ENCODE measurements around the gene XRRA1. TPM values are rescaled to one million over a fixed set of nuclear protein-coding genes. Genes with fewer than 3 reads are reported as not detected.

XRRA1 gene
- total RNA-seq, 2 experiments from 2014 or later: 32.2 to 39.4 TPM

- H3K9me3 Mint-ChIP-seq (ENCODE audit: low read depth): no peaks in the 10 kb centered on the region
- H3K27me3 Mint-ChIP-seq: no peaks in the 10 kb centered on the region
- H3K27ac Mint-ChIP-seq: no peak overlapping the region
- peaks cover 36% of the 10 kb centered on the region for H3K4me1 Mint-ChIP-seq
- no peak for ATAC-seq
- H3K4me3 Mint-ChIP-seq: no peak overlapping the region
- no peak for DNase-seq
- peaks cover 74% of the 10 kb centered on the region for H3K36me3 Mint-ChIP-seq
- CTCF ChIA-PET: interaction anchor here (1.7 to 4.7 kb wide), 2 partner anchors 9 to 304 kb away, joined by 4 to 21 read pairs; no protein-coding TSS in a partner anchor
Observed at GRCh38 chr11:74937696-74938475, 11.0 kb downstream of the XRRA1 start.

DNA sequence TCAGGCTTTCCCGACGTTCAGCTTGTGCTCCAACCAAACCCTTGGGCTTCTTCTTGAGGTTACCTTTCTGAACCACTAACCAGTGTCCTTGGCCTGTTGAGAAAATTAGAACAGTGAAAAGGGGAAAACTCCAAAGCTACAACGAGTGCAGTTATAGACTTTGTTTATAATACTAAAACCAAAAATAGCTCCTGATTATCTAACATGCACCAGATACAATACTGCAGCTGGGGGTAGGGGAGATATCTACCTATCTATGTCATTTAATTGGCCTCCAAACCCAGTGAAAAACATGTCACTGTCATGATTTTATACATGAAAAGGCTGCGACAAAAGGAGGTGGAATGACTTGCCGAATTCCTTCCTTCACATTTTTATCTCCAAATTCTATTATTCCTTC, 11.9 kb downstream of the XRRA1 start:
- CTCF ChIA-PET: interaction anchor here (1.1 to 4.7 kb wide), 3 partner anchors 8 to 343 kb away, joined by 3 to 21 read pairs (median 4); no protein-coding TSS in a partner anchor

GRCh38 chr11:74936087-74936486, 12.8 kb downstream of the XRRA1 start:
- CTCF ChIA-PET: interaction anchor here (1.1 kb wide), 1 partner anchor 344 kb away, joined by 3 read pairs; no protein-coding TSS in a partner anchor
- Mint-ChIP-seq H3K9me3 (ENCODE audit: low read depth) (no peaks in the 10 kb centered on the region), H3K27ac (no peak overlapping the region), H3K4me1 (peaks cover 39% of the 10 kb centered on the region), H3K27me3 (no peaks in the 10 kb centered on the region), H3K4me3 (no peak overlapping the region), H3K36me3 (peaks cover 68% of the 10 kb centered on the region)
- no peak for DNase-seq
- ATAC-seq: no peak

More for the DNA sequence above, 11.9 kb downstream of the XRRA1 start:
- Mint-ChIP-seq H3K27ac (no peak overlapping the region), H3K4me1 (peaks cover 42% of the 10 kb centered on the region), H3K27me3 (no peaks in the 10 kb centered on the region), H3K36me3 (peaks cover 74% of the 10 kb centered on the region), H3K4me3 (no peak overlapping the region), H3K9me3 (ENCODE audit: low read depth) (no peaks in the 10 kb centered on the region)
- no peak for ATAC-seq
- DNase-seq: no peak

- DNase-seq (no peak), ATAC-seq (no peak)
- Mint-ChIP-seq H3K27ac (no peak overlapping the region), H3K36me3 (peaks cover 63% of the 10 kb centered on the region), H3K9me3 (ENCODE audit: low read depth) (no peaks in the 10 kb centered on the region), H3K27me3 (no peaks in the 10 kb centered on the region), H3K4me1 (peaks cover 41% of the 10 kb centered on the region), H3K4me3 (no peak overlapping the region)
- CTCF ChIA-PET: no interaction called here
Observed at GRCh38 chr11:74935285-74935684, 13.6 kb downstream of the XRRA1 start.

DNA sequence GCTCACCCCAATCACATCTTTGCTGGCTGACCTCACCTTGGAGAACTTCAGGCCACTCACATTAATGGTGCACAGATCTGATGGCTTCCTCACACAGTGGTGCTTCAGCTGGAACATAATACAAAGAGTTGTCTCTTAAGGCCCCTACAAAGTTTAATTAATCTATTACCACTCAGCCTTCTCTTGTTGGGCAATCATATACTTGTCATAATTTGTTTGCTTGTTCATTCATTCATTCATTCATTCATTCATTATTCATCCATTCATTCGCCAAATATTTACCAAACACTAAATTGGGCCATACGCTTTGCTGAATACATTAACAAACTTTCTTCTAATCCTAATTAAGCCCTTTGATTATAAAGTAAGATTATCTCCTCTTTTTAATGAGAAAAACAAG, 15.1 kb downstream of the XRRA1 start:
- CTCF ChIA-PET: interaction anchor here (1.3 to 5.7 kb wide), 3 partner anchors 10 to 309 kb away, joined by 4 to 44 read pairs (median 9); partner anchors contain the start of genes SPCS2, TPBGL and XRRA1
- no peaks in the 10 kb centered on the region for H3K27me3 Mint-ChIP-seq
- H3K4me3 Mint-ChIP-seq: no peak overlapping the region
- peaks cover 54% of the 10 kb centered on the region for H3K36me3 Mint-ChIP-seq
- ATAC-seq (no peak), DNase-seq (no peak)
- peaks cover 41% of the 10 kb centered on the region for H3K4me1 Mint-ChIP-seq
- no peaks in the 10 kb centered on the region for H3K9me3 Mint-ChIP-seq (ENCODE audit: low read depth)
- H3K27ac Mint-ChIP-seq: peak overlapping the region; percentile 79

DNA sequence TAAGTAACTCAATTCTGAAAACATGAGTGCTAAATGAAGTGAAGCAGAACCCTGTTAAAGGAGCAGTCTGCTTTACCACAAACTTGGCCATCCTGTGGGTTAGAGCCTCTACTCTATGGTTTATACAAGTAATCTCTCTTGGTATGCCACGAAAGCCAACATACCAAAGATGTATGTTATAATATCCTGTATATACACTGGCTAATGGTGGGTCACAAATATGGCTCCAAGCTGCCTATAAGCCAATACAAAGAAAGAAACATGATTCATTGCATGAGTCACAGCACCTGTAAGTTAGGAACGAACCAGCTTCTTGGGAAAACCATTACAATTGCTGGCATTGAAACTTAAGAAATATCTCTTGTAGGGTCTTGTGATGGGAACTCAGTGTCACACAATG, 16.1 kb downstream of the XRRA1 start:
- Mint-ChIP-seq H3K27ac (peak overlapping the region; percentile 79), H3K4me3 (no peak overlapping the region), H3K9me3 (ENCODE audit: low read depth) (no peaks in the 10 kb centered on the region), H3K36me3 (peaks cover 49% of the 10 kb centered on the region), H3K4me1 (peaks cover 37% of the 10 kb centered on the region), H3K27me3 (no peaks in the 10 kb centered on the region)
- peak; percentile 79 for DNase-seq
- ATAC-seq: peak; percentile 75
- CTCF ChIA-PET: interaction anchor here (1.5 to 10.4 kb wide), 7 partner anchors 9 to 315 kb away, joined by 6 to 125 read pairs (median 10); partner anchors contain the start of genes SPCS2, TPBGL and XRRA1

- H3K9me3 Mint-ChIP-seq (ENCODE audit: low read depth): no peaks in the 10 kb centered on the region
- no peaks in the 10 kb centered on the region for H3K27me3 Mint-ChIP-seq
- ATAC-seq: peak; percentile 52
- H3K4me1 Mint-ChIP-seq: peaks cover 39% of the 10 kb centered on the region
- CTCF ChIA-PET: interaction anchor here (1.5 to 10.4 kb wide), 7 partner anchors 10 to 316 kb away, joined by 6 to 125 read pairs (median 10); partner anchors contain the start of genes SPCS2, TPBGL and XRRA1
- H3K27ac Mint-ChIP-seq: peak overlapping the region; percentile 79
- peak; percentile 63 for DNase-seq
- H3K36me3 Mint-ChIP-seq: peaks cover 46% of the 10 kb centered on the region
- no peak overlapping the region for H3K4me3 Mint-ChIP-seq
Observed at GRCh38 chr11:74932169-74932568, 16.7 kb downstream of the XRRA1 start.

- ATAC-seq: peak; percentile 66
- Mint-ChIP-seq H3K36me3 (peaks cover 36% of the 10 kb centered on the region), H3K27ac (no peak overlapping the region)
Observed at GRCh38 chr11:74929431-74930363, 19.2 kb downstream of the XRRA1 start.

GRCh38 chr11:74927496-74927895, 21.4 kb downstream of the XRRA1 start:
- no peak overlapping the region for H3K4me3 Mint-ChIP-seq
- H3K4me1 Mint-ChIP-seq: peaks cover 43% of the 10 kb centered on the region
- no peak for ATAC-seq
- no peak for DNase-seq
- H3K27ac Mint-ChIP-seq: peak overlapping the region; percentile 50
- CTCF ChIA-PET: interaction anchor here (1.0 to 10.4 kb wide), 7 partner anchors 95 to 314 kb away, joined by 3 to 125 read pairs (median 13); partner anchors contain the start of gene TPBGL
- H3K9me3 Mint-ChIP-seq (ENCODE audit: low read depth): no peaks in the 10 kb centered on the region
- no peaks in the 10 kb centered on the region for H3K27me3 Mint-ChIP-seq
- H3K36me3 Mint-ChIP-seq: peaks cover 29% of the 10 kb centered on the region

More at GRCh38 chr11:74929431-74930363, 19.2 kb downstream of the XRRA1 start:
- Mint-ChIP-seq H3K9me3 (ENCODE audit: low read depth) (no peaks in the 10 kb centered on the region), H3K4me1 (peaks cover 54% of the 10 kb centered on the region), H3K4me3 (no peak overlapping the region), H3K27me3 (no peaks in the 10 kb centered on the region)
- CTCF ChIA-PET: interaction anchor here (0.6 to 10.4 kb wide), 32 partner anchors 9 to 347 kb away, joined by 3 to 125 read pairs (median 4); partner anchors contain the start of genes NEU3 and TPBGL
- peak; percentile 80 for DNase-seq

DNA sequence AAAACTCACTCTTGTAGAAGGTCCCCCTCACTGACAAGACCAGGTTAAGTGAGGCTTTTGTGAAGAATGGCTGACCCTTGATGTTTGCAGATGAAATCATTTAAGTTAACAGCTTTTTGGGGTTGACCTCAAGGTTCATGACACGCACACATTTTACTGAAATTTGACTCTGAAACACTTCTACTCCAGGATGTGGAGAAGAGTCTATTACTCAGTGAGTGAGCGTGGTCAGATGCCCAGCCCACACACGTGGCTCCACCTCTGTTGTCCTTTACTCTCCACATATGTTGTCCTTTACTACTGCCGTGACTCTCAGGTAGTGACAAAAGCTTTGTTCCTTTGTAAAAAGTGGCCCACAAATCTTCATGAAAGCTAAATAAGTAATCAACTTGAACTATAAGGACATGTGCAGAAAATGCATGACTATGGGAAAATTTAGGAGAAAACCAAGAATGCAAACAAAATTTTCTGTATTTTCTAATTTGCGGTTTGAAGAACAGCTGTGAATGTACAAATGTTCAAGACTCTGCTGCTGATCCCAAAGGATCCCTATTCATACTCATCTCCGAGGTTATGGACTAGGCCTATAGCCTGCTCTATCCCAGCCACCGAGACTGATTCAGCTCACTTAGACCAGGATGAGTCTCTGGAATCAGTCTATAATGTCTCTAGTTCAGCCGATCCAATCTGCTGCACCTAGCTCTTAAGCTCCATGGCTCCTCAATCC, 22.4 kb downstream of the XRRA1 start:
- DNase-seq (peak; percentile 89), ATAC-seq (peak; percentile 85)
- CTCF ChIA-PET: interaction anchor here (1.0 to 10.4 kb wide), 9 partner anchors 56 to 322 kb away, joined by 3 to 125 read pairs (median 12); partner anchors contain the start of gene TPBGL
- Mint-ChIP-seq H3K36me3 (peaks cover 32% of the 10 kb centered on the region), H3K9me3 (ENCODE audit: low read depth) (no peaks in the 10 kb centered on the region), H3K4me1 (peaks cover 37% of the 10 kb centered on the region), H3K4me3 (no peak overlapping the region), H3K27me3 (no peaks in the 10 kb centered on the region), H3K27ac (peak overlapping the region; percentile 69)

GRCh38 chr11:74925281-74925680, 23.6 kb downstream of the XRRA1 start:
- peaks cover 35% of the 10 kb centered on the region for H3K4me1 Mint-ChIP-seq
- no peak for ATAC-seq
- H3K4me3 Mint-ChIP-seq: no peak overlapping the region
- peak overlapping the region; percentile 69 for H3K27ac Mint-ChIP-seq
- H3K36me3 Mint-ChIP-seq: peaks cover 38% of the 10 kb centered on the region
- no peaks in the 10 kb centered on the region for H3K27me3 Mint-ChIP-seq
- no peak for DNase-seq
- CTCF ChIA-PET: interaction anchor here (1.2 to 10.4 kb wide), 8 partner anchors 13 to 323 kb away, joined by 3 to 125 read pairs (median 6); partner anchors contain the start of gene TPBGL
- no peaks in the 10 kb centered on the region for H3K9me3 Mint-ChIP-seq (ENCODE audit: low read depth)

- Mint-ChIP-seq H3K27ac (no peak overlapping the region), H3K36me3 (peaks cover 57% of the 10 kb centered on the region), H3K4me3 (no peak overlapping the region), H3K27me3 (no peaks in the 10 kb centered on the region), H3K9me3 (ENCODE audit: low read depth) (no peaks in the 10 kb centered on the region), H3K4me1 (peaks cover 35% of the 10 kb centered on the region)
- CTCF ChIA-PET: interaction anchor here (0.9 to 10.4 kb wide), 3 partner anchors 11 to 219 kb away, joined by 3 to 125 read pairs (median 4); no protein-coding TSS in a partner anchor
- ATAC-seq: no peak
- DNase-seq: no peak
Observed at GRCh38 chr11:74923125-74923524, 25.8 kb downstream of the XRRA1 start.
